CD4-positive, alpha-beta T cell treated with Interleukin-6 at 100 ng/mL for 8 hours (primary cell): ENCODE measurements around the gene EML3.
"Not testable (repeated sequence)": the region's sequence is repeated elsewhere in the genome, so short reads cannot be mapped to it uniquely, and the experiment has no call there.

Source experiments
- DNase-seq: peaks from one replicate; pipeline ENCODE4 v3.0.0-alpha.2; 2020; ENCODE audit warnings: mixed read lengths, low spot score

EML3 gene

DNA sequence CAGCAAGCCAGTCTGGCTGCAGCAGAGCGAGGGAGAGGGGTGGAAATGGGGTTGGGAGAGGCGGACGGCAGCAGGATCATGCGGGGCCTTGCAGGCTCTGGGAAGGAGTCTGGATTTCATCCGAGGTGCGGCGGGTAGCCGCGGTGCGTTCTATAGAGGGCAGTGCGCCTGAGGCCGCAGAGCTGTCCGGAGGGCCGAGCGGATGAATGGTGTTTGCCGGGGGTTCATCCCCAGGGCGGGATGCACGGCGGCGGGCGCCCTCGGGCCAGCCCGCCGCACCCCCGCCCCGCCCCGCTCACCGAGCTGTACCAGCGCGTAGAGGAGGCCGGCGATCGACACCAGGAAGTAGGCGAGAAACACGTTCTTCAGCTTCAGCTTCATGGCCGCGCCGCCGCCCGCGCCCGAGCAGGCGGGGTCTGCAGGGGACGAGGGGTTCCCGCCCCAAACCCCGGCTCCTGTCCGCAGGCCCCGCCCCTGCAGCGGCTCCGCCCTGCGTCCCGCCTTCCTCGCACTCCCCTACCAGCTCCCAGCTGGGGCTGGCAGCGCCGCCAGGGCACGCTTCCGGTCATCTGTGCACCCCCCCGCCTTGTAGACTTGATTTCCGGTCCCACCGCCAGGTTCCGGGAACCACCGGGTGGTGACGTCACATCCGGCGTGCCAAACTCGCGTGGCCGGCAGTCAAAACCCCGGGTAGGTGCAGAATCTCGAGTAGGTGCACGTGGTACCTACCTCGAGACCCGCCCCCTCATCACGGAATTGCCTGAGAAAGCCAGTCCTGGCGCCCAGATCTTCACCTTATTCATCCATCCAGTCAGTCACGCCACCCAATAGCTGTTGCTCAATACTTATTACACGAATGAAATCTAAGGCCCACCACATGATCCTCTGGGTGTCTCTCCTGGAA, 9.2 kb upstream of the EML3 start, which contains the start of gene B3GAT3:
Gene B3GAT3 (minus strand): TSS at position 420 of the 904 bp plus-strand sequence. CDS start 39 bp downstream, at position 381.
- DNase-seq: peak; percentile 96

DNA sequence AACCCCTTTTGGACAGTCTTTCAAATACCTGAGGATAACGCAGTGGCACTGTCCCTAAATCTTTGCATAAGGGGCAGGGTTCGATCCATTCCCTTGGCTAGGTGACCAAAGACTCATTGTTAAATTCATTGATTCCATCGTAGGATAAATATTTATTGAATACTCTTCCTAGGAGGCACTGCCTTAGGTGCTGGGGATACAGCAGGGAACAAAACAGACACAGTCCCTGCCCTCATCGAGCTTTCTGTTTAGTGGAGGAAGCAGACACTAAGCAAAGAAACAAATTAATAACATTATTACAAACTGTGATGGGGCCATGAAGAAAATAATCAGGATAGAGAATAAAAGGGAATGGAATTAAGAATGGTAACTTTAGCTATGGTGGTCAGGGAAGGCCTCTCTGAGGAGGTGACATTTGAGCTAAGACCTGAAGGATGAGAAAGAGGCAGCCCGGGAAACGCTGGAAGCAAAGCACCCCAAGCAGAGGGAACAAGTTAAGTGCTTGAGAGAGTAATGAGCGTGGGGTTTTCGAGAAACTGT, 8.5 kb upstream of the EML3 start:
- no peak for DNase-seq

GRCh38 chr11:62616957-62617356, 4.4 kb upstream of the EML3 start:
- not testable (repeated sequence) for DNase-seq

- DNase-seq: no peak
Observed at GRCh38 chr11:62615521-62615920, 2.9 kb upstream of the EML3 start.

GRCh38 chr11:62614275-62614674, 1.7 kb upstream of the EML3 start:
- DNase-seq: no peak

DNA sequence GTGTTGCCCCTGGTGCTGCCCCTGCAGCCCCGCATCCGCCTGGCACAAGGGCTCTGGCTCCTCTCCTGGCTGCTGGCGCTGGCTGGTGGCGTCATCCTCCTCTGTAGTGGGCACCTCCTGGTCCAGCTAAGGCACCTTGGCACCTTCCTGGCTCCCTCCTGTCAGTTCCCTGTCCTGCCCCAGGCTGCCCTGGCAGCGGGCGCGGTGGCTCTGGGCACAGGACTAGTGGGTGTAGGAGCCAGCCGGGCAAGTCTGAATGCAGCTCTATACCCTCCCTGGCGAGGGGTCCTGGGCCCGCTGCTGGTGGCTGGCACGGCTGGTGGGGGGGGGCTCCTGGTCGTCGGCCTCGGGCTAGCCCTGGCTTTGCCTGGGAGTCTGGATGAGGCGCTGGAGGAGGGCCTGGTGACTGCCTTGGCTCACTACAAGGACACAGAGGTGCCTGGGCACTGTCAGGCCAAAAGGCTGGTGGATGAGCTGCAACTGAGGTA, 760 bp upstream of the EML3 start:
- DNase-seq: no peak

DNA sequence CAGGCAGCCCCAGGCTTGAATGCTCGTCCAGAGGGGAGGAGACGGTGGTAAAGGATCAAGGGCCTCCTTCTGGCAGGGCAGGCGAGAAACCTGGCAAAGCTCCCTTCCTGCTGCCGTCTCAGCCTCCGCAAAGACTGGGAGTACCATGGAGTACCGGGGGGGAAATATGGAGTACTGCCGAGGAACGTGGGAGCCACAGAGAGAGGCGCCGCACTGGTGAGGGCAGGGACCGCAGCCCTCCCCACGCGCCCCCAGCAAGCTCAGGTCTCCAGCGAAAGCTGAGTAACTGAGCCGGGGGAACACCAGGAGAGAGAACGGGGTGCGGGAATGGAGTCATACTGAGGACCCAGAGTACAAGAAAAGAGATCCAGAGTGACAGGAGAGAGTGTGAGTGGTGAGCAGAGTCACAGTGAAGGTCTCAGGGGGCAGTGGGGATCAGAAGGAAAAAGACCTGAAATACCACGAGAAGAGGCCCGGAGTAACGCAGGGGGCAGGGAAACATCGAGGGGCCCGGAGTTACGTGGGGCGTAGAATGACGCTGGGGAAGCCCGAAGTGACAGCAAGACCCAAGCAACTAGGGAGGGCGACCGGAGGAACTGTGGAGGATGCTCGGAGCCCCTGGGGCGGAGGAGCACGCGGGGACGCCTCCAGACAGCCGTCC, 740 bp downstream of the EML3 start:
- DNase-seq: no peak

GRCh38 chr11:62610814-62611704, 1.5 kb downstream of the EML3 start:
- DNase-seq: no peak

DNA sequence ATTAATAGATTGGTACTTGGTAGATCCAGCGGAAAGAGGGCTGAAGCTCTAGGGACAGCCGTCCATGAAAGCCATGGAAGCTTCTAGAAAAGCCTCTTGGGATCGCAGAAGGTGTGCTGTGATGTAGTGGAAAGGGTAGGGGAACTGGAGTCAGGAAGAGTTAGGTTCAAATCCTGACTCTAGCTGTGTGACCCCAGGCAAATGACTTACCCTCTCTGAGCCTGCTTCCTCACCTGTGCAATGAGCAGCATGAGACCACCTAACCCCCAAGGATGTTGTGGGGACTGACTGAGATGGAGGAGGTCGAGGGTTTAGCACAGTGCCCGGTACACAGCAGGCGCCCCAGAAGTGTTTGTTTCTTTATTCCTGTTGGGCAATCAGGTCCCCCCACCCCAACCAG, 2.2 kb downstream of the EML3 start:
- DNase-seq: no peak

- DNase-seq: no peak
Observed at GRCh38 chr11:62608776-62609175, 3.8 kb downstream of the EML3 start.

DNA sequence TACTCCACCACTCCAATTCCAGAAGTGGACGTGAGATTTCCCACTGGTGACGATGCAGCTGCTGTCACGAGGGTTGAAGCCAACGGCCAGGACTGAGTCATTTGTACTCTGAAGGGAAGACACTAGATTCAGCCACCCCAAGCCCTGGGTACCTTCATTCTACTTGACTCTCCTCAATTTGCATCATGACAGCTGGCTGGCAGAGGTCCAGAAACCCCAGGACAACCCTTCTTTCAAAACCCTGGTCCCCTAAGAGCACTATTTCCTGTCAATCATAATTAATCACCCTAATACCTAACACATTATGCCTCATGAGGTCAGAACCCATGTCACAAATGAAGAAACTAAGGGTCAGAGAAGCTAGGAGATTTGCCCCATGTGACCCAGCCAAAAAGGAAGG, 4.9 kb downstream of the EML3 start:
- no peak for DNase-seq

DNA sequence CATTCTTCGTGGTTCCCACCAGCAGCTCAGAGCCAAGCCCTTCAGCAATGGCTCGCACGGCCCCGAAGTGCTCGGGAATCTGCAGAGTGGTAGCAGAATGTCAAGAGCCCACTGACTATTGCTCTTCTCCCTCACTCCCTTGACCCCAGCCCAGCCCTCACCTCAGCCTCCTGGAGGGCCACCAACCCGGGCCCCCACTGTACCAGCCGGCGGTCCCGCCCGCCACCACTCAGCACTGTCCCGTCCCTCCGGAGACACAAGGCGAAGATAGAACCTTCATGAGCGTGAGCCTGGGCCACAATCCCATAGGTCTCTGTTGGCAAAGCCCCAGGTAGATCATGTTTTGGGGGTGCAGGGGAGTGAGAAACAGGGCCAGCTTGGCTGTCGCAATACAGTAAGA, 6.7 kb downstream of the EML3 start:
- DNase-seq: no peak

GRCh38 chr11:62605467-62605866, 7.1 kb downstream of the EML3 start:
- no peak for DNase-seq

GRCh38 chr11:62604460-62605120, 8.0 kb downstream of the EML3 start:
- no peak for DNase-seq

- no peak for DNase-seq
Observed at GRCh38 chr11:62603776-62604299, 8.7 kb downstream of the EML3 start.

DNA sequence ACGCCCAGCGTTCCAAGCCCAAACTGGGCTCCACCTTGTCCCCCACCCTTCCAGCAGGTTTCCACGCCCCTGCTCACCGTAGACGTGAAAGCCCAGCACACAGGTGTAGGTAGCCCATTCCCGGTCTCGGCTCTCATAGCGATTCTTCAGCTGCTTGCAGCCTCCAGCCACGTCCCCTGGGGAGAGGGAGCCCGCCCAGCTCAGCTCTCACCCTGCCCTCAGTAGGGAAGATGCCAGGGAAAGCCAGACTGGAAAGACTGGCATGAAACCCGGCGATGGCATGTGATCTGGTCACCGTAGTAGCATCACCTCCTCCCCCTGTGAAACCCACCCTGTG, 9.5 kb downstream of the EML3 start:
- no peak for DNase-seq

DNA sequence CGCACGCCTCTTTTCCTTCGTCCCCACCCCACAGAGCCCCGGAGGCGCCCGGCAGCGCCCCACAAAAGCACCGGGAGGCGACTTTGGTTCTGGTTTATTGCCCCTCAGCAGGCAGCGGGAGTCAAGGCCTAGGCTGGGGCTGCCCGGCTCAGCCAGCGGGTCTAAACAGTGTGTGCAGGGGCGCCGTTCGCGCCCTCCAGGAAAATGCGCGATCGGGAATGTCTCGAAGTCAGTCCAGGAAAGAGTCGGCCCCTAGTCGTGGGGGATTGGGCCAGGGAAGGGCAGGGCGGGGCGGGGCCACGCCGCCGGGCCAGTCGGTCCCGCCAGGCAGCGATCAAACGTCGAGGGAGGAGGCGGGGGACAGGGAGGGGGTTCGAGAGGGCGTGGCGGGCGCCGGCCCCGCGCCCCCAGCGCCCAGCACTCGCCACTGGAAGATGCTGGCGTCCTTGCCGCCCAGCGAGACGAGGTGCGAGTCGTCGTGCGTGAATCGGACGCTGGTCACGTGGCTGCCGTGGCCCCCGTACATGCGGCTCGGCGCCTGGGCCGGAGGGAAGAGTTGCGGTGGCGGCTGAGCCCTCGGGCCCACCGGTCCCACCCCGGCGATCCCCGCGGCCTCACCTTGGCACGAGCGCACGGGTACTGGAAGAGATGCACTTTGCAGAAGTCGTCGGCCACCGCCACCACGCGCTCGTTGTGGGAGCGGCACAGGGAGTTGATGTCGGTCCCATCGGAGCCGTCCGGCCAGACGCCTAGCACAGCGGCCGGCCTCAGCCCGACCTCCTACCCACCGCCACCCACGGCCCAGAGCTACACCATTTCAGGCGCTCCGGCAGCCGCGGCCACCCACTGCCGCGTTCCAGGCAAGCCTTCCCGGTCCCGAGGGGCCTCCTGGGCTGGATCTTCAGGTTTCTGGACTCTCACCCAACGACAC, 10.2 kb downstream of the EML3 start:
- peak; percentile 39 for DNase-seq

DNA sequence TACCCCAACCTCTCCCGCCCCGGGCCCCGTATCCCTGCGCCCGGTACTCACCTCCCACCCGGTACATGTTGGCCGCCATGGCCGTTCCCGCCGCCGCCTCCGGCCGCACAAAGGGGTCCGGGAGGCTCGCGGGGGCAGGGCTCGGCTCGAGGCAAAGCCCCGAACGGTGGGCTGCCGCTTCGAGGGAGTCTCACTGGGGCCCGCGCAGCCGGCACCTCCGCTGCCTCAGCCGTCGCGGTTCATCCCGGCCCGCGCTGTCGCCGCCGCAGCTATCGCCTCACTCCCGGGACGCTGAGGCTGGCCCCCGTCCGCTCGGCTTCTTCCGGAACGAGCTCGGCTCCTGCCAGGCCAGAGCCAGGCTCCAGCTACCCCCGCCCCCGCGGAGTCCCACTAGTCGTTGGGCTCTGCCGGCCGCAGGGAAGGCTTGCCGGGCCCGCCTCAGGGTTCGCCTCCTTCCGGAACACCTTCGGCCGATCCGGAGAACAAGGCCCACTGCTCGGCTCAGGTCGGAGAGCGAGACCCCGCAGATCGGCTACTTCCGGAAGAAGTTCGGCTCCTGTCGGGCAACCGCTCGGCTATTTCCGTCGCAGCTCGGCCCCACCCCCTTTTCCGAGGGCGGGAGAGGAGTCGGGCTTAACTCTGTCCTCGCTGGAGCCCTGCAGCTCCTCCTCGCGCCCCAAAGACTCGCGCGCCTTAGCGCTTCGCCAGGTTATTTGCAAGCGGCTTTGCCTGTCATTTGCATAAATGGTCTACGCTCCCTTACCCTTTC, 11.0 kb downstream of the EML3 start, which contains the start of gene MTA2:
Gene MTA2 (minus strand): TSS at position 494 of the 769 bp plus-strand sequence. CDS start 415 bp downstream, at position 79.
- DNase-seq: peak; percentile 98

GRCh38 chr11:62601122-62601371, 11.5 kb downstream of the EML3 start:
- peak; percentile 36 for DNase-seq
